K562 (cell line): ENCODE data around the gene POMP.

Experiments used
- MBD1 ChIP-seq: fragments of 250-450 bp; sonication (Bioruptor Pico); IDR thresholded peaks from 2 replicates; pipeline ENCODE4 v1.8.0; 2022; ENCODE audit warnings: inconsistent platforms
- SP1 ChIP-seq: sonication (generic); formaldehyde crosslinking; IDR thresholded peaks from 2 replicates; pipeline ENCODE4 v1.8.1; 2022; ENCODE audit warnings: mild to moderate bottlenecking, missing genetic modification reagents
- YY1 ChIP-seq, 3 experiments: IDR thresholded peaks; 2 replicates each; pipeline ENCODE4 v1.6.1; 2011; ENCODE audit warnings: low read length in 2 of 3, mild to moderate bottlenecking in 2 of 3, moderate library complexity in 2 of 3, borderline replicate concordance in 1 of 3, control low read depth in 1 of 3, low read depth in 1 of 3; ENCODE audit not compliant: insufficient read depth in 3 of 3, insufficient replicate concordance in 2 of 3, control insufficient read depth in 1 of 3, insufficient read length in 1 of 3; ENCODE audit errors: extremely low read depth in 1 of 3

- TF ChIP-seq SP1 (CRISPR knock-in tag): no peak
- no peak for TF ChIP-seq YY1 (IDR thresholded peaks at IDR 0.05; ENCODE audit: borderline replicate concordance in 1 of 3, control insufficient read depth in 1 of 3, extremely low read depth in 1 of 3, insufficient read depth in 3 of 3, insufficient read length in 1 of 3, insufficient replicate concordance in 2 of 3, low read depth in 1 of 3, low read length in 2 of 3)
- TF ChIP-seq MBD1: no peak
These were observed 28.1 kb upstream of the POMP start for GRCh38 chr13:28630869-28631268.
